CD4-positive, alpha-beta T cell treated with Interleukin-15 for 1 hour (primary cell): ENCODE data around the gene RASA3.

ENCODE experiments used
- DNase-seq: peaks from one replicate; pipeline ENCODE4 v3.0.0-alpha.2; 2020

The RASA3 gene

DNA sequence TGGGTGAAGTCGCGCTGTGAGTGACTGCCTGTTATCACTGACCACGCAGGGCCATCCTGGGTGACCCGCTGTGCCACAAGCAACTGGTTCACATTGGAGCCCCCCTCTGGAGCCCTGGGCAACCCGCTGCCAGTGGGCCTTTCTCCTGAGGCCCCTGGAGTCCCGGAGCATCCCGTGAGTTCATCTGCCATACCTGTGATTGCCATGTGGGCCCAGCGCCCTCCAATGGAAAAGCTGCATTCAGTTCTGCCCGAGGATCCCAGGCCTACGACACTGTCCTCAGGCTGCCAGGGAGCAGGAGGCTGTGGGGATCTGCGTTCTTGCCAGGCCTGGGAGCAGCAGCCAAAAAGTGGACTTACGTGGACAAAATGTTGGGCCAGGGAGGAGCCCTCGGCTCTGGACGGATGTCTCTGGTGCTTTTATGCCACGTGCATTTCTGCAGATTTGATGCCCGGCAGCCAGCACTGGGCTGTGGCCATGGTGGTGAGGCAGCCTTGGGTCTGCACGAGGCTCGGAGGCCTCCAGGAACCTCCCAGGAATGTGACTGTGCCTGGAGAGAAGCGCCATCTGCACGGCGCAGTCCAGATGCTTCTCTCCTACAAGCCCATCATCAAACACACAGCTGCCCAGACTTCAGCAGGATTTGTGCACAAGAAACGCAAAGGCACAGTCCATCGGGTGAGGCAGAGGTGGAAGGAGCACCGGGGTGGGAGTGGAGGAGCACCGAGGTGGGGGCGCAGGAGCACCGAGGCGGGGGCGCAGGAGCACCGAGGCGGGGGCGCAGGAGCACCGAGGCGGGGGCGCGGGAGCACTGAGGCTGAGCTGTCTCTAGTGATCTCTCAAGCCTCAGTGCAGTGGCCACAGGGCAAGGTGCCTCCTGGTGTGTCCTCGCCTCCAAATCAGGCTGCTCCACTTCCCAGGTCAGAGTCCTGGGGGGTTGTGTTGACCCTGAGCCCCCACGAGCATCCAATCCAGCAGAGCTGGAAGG is 202.5 kb downstream of the RASA3 start:
- peak; percentile 9 for DNase-seq

DNA sequence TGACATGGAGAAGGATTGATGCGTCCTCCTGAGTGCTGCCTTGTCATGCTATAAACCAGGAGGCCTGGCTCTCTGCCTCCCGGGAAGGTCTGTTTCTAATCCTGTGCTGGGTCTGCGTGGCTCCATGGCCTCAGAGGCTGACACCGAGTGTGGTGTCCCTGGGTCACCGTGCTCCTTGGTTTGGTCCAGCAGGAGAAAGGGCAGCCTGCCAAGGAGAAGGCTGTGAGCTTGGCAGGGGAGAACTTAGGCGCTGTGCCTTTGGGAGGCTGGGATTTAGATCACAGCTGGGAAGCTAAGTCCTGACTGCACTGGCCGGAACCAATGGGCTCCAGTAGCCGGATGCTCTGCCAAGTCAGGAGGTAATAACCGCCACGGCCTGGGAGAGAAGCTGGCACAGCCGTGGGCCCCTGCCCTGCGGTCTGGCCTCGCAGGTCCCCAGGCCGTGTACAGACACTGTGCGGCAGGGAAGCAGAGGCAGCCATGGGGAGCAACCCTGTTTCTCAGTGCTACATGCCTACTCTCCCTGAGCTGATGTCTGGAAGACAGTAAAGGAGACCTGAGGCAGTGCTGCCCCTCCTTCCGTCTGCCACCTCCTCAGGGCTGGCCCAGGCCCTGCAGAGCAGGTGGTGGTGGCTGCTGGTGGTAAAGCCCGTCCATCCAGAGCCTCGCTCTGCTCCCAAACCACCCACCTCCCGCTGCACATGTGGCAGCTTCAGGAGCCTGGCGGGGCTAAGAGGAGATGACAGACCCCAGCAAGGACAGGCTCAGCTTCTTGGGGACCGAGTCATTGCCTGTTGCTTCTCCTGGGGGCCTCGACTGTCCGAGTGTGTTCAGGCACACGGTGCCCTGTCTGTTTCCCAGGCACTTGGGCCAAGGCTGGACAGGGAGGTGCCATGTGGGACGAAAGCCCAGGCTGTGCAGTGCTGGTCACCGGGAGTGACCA is 203.5 kb downstream of the RASA3 start:
- DNase-seq: peak; percentile 6
